RCC 7860 (cell line): Measurements from ENCODE around the gene OASL.

ENCODE experiments used
- DNase-seq: peaks from one replicate; pipeline ENCODE4 v3.0.0-alpha.2; 2015; ENCODE audit warnings: low spot score
- FAIRE-seq: peaks from 2 replicates; lab custom pipeline; 2012; peaks lifted over from hg19 to GRCh38; lab: Jason Lieb, UNC

Gene OASL

GRCh38 chr12:120994059-120994458 lies 45.0 kb downstream of the OASL start:
- FAIRE-seq (no peak), DNase-seq (no peak)

- FAIRE-seq, result no peak
- DNase-seq, result no peak
Measured at GRCh38 chr12:120993496-120993895, 45.5 kb downstream of the OASL start.

DNA sequence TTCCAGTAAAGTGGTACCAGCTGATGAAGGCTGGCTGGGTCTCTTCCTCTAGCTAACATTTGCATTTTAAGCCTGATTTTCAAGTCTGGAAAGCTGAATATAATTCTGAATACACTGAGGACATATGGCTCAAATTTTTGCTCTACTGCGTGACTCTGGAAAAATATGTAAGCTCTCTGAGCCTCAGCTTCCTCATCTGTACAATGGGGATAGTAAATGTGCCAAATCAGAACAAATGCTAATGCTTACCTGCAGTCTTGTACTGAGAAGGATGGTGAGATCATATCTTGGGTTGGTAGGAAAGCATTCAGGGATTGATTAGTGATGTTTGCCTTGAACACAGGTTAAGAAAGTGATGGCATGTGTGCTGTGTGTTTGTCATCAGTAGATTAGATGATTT lies 46.1 kb downstream of the OASL start:
- DNase-seq, result no peak
- FAIRE-seq, result no peak

DNA sequence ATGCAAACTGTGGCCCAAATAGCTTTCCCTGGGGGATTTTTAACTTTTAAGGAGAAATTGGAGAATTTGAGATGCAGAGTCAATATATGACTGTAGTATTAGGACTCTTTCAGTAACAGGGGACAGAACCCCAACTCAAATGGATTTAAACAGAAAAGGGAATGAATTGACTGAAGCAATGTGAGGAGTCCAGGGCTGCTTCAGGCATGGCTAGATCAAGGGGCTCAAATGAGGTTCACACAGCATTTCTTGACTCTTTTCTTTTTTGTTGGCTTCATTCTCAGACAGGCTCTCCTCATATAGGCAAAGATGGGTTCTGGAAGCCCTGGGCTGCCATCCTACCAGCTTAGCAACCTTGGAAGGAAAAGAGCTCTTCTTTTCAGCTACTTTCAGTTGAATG lies 47.1 kb downstream of the OASL start:
- no peak for FAIRE-seq
- DNase-seq, result no peak

DNA sequence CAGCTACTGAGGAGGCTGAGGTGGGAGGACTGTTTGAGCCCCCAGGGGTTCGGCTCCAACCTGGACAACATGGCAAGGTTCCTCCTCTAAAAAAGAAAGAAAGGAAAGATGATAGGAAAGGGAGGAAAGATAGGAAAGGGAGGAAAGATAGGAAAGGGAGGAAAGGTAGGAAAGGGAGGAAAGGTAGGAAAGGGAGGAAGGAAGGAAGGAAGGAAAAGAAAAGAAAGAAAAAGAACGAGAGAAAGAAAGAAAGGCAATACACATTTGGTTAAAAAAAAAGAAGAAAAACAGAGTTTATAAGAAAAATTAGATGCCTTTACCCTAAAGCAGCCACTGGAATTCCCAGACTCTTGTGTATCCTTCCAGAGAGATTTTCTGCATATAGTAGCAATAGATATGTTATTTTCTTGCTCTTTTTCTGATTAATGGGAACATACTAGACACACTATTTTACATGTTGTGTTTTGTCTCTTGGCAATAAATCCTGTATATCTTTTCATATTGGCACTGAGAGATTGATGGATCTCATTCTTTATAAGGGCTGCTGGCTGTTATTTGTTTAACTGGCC lies 48.5 kb downstream of the OASL start:
- DNase-seq (no peak), FAIRE-seq (no peak)

GRCh38 chr12:120989687-120990086 lies 49.4 kb downstream of the OASL start:
- DNase-seq, result no peak
- no peak for FAIRE-seq

GRCh38 chr12:120988658-120989057 lies 50.4 kb downstream of the OASL start:
- no peak for DNase-seq
- FAIRE-seq, result no peak

DNA sequence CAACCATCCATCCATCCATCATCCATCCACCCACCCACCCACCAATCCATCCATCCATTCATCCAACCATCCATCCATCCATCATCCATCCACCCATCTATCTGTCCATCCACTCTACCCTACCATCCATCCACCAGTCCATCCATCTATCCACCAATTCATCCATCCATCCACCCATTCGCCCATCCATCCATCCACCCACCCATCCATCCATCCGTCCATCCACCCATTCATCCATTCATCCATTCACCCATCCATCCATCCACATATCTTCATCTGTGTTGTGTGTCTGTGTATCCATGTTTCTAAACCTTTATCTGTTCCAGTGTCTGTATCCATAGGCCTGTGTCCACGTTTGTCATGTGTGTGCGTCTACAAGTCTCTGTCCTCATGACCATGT lies 50.8 kb downstream of the OASL start:
- no peak for FAIRE-seq
- no peak for DNase-seq

DNA sequence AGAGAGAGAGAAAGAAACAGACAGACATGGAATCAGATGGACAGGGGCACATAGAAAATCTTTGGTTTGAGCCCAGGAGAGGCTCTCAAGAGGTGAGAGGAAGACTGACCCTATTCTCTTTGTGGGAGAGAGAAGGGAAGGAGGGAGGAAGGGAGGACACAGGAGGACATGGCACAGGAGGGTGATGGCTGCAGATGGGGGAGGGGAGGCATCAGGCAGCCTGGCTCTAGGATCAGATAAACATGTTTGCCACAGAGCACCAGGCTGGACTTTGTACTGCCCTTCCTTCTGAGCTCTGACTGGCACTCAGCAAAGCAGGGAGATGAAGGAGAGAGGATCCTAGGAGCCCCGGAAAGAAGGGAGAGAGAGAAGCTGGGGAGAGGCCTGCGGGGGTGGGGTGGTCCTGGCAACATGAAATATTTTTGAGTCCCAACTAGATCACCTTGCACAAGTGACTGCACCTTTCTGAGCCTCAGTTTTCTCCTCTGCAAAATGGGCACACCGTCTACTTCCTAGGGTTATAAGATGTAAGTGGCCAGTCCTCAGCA lies 54.6 kb downstream of the OASL start:
- no peak for DNase-seq
- no peak for FAIRE-seq

GRCh38 chr12:120983759-120984158 lies 55.3 kb downstream of the OASL start:
- DNase-seq, result no peak

DNA sequence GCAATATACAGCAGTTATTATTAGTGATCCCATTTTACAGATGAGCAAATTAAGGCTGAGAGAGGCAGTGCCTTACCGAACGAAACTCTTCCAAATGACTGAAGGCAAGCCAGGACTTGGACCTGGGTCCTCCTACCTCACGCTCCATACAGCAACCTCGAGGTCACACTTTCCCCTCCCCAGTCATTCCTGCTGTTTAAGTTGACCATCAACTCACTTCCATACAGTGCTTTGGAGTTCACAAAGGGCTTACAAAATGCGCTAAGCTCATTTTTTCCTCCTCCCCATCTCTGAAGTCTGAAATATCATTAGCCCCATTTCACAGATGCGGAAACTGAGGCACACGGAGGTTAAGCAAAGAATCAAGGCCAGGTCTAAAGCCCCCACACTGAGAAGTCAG lies 56.4 kb downstream of the OASL start:
- no peak for FAIRE-seq
- DNase-seq, result no peak

More at GRCh38 chr12:120983759-120984158, 55.3 kb downstream of the OASL start:
- no peak for FAIRE-seq

GRCh38 chr12:120981407-120981941 lies 57.6 kb downstream of the OASL start:
- no peak for FAIRE-seq
- DNase-seq, result no peak

DNA sequence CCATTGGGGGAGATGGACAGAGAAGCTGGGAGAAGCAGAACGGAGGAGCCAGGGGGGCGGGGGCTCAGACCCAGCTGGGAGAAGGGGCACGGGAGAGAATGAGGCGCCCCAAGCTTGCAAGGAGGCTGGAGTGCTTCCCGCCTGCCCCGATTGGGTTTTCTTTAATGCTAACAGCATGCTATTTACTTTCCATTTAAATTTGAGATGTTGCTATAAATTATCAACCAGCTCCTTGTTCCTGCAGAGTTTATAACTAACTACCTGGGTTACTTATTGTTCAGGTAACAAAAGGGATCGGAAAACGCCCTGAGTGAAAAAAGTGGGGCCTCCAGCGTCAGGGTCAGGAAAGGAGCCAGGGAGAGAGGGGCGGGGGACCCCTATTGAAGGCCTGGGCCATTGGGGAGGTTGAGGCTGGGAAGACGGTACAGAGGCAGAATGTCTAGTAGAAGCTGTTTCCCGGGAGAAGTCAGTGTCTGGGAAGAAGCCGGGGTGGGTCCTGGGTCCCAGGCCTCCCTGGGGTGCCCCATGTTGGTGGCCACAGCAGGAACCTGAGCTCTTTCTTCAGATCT lies 58.2 kb downstream of the OASL start:
- no peak for FAIRE-seq

GRCh38 chr12:120979862-120980696 lies 59.0 kb downstream of the OASL start:
- no peak for DNase-seq
- no peak for FAIRE-seq

More for the DNA sequence above, 58.2 kb downstream of the OASL start:
- DNase-seq, result no peak

GRCh38 chr12:120979220-120979861 lies 59.7 kb downstream of the OASL start:
- DNase-seq (no peak), FAIRE-seq (no peak)

DNA sequence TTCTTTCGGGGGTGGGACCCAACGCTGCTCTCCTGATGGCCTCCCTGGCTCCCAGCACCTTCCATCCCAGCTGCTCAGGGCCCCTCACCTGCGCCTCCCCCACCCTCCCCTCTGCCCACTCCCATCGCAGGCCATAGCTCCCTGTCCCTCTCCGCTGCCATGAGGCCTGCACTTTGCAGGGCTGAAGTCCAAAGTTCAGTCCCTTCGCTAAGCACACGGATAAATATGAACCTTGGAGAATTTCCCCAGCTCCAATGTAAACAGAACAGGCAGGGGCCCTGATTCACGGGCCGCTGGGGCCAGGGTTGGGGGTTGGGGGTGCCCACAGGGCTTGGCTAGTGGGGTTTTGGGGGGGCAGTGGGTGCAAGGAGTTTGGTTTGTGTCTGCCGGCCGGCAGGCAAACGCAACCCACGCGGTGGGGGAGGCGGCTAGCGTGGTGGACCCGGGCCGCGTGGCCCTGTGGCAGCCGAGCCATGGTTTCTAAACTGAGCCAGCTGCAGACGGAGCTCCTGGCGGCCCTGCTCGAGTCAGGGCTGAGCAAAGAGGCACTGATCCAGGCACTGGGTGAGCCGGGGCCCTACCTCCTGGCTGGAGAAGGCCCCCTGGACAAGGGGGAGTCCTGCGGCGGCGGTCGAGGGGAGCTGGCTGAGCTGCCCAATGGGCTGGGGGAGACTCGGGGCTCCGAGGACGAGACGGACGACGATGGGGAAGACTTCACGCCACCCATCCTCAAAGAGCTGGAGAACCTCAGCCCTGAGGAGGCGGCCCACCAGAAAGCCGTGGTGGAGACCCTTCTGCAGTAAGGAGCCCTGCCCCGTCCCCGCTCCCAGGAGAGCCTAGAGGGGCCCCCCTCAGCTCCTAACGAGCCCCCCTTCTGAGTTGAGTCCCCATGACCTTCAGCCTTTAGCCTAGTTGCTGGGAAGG lies 60.5 kb downstream of the OASL start, which contains the start of gene HNF1A:
Gene HNF1A, plus strand, starts transcription at position 248 of the 924 bp plus-strand sequence. Its CDS starts 226 bp downstream, at position 474.
- FAIRE-seq, result no peak
- DNase-seq, result no peak

- DNase-seq, result no peak
- FAIRE-seq, result no peak
Measured at GRCh38 chr12:120977531-120978295, 61.3 kb downstream of the OASL start.

GRCh38 chr12:120972870-120973543 lies 66.0 kb downstream of the OASL start:
- no peak for DNase-seq
- no peak for FAIRE-seq
